Neuronal stem cell (in vitro differentiated cells): ENCODE results near the gene CCDC144A. TPM values are rescaled to one million over a fixed set of nuclear protein-coding genes. Genes with fewer than 3 reads are reported as not detected.
"Not testable (repeated sequence)": the region's sequence is repeated elsewhere in the genome, so short reads cannot be mapped to it uniquely, and the experiment has no call there.

Source experiments
- DNase-seq: peaks from one replicate; pipeline ENCODE4 v3.0.0-alpha.2; 2013; ENCODE audit warnings: low spot score
- H2AFZ ChIP-seq: one replicate; pipeline ENCODE4 v1.6.1; 2013; ENCODE audit warnings: mild to moderate bottlenecking, low read length, inconsistent platforms
- H2AK5ac ChIP-seq: 2 replicates; pipeline ENCODE4 v1.6.1; 2013; ENCODE audit warnings: low read depth, mild to moderate bottlenecking, inconsistent platforms, low read length, moderate library complexity, mixed read lengths
- H2BK120ac ChIP-seq: 2 replicates; pipeline ENCODE4 v1.6.1; 2013; ENCODE audit warnings: low read depth, mild to moderate bottlenecking, inconsistent platforms, low read length, moderate library complexity, mixed read lengths
- H2BK12ac ChIP-seq: one replicate; pipeline ENCODE4 v1.6.1; 2013; ENCODE audit warnings: low read length, inconsistent platforms
- H2BK15ac ChIP-seq: 2 replicates; pipeline ENCODE4 v1.6.1; 2013; ENCODE audit warnings: mild to moderate bottlenecking, low read length, inconsistent platforms, mixed read lengths
- H2BK5ac ChIP-seq: one replicate; pipeline ENCODE4 v1.6.1; 2013; ENCODE audit warnings: inconsistent platforms, mild to moderate bottlenecking, low read length, moderate library complexity
- H3K14ac ChIP-seq: one replicate; pipeline ENCODE4 v1.6.1; 2013; ENCODE audit warnings: low read length, inconsistent platforms
- H3K18ac ChIP-seq: 2 replicates; pipeline ENCODE4 v1.6.1; 2013; ENCODE audit warnings: low read length, inconsistent platforms
- H3K23ac ChIP-seq: 2 replicates; pipeline ENCODE4 v1.6.1; 2013; ENCODE audit warnings: low read depth, mild to moderate bottlenecking, mixed read lengths, low read length, inconsistent platforms; ENCODE audit not compliant: poor library complexity
- H3K27ac ChIP-seq: replicated peaks from 3 replicates; pipeline ENCODE4 v1.5.1; 2013; ENCODE audit warnings: low read length, inconsistent platforms
- H3K27me3 ChIP-seq, 3 experiments: 2 replicates each; pipeline ENCODE4 v1.6.1; 2013; ENCODE audit warnings: low read length in 3 of 3, mild to moderate bottlenecking in 2 of 3, inconsistent platforms in 1 of 3, low read depth in 1 of 3, mixed read lengths in 1 of 3, moderate library complexity in 1 of 3; ENCODE audit not compliant: control insufficient read depth in 3 of 3, insufficient read depth in 3 of 3
- H3K36me3 ChIP-seq, 2 donors: replicated peaks in 1 of 2; 2 replicates each; pipeline ENCODE4 v1.6.1; 2013; ENCODE audit warnings: low read length in 2 of 2; ENCODE audit not compliant: control insufficient read depth in 2 of 2, insufficient read depth in 2 of 2
- H3K4ac ChIP-seq: 2 replicates; pipeline ENCODE4 v1.6.1; 2013; ENCODE audit warnings: inconsistent platforms, mild to moderate bottlenecking, low read length, moderate library complexity
- H3K4me1 ChIP-seq, 2 donors: 1 replicate in 1 of 2; 2 replicates in 1 of 2; pipeline ENCODE4 v1.6.1; 2013; ENCODE audit warnings: low read length in 2 of 2, low read depth in 1 of 2; ENCODE audit not compliant: control insufficient read depth in 2 of 2, insufficient read depth in 1 of 2
- H3K4me2 ChIP-seq: one replicate; pipeline ENCODE4 v1.6.1; 2013; ENCODE audit warnings: mild to moderate bottlenecking, low read length, inconsistent platforms; ENCODE audit not compliant: insufficient read depth, poor library complexity, severe bottlenecking
- H3K4me3 ChIP-seq, 2 donors: 2 replicates each; pipeline ENCODE4 v1.5.1; 2013; ENCODE audit warnings: low read length in 2 of 2, mild to moderate bottlenecking in 2 of 2, inconsistent platforms in 1 of 2, moderate library complexity in 1 of 2
- H3K79me1 ChIP-seq: one replicate; pipeline ENCODE4 v1.6.1; 2013; ENCODE audit warnings: low read depth, mild to moderate bottlenecking, inconsistent platforms, low read length, moderate library complexity
- H3K9ac ChIP-seq: one replicate; pipeline ENCODE4 v1.6.1; 2013; ENCODE audit warnings: mild to moderate bottlenecking, low read depth, low read length, inconsistent platforms; ENCODE audit not compliant: poor library complexity
- H3K9me3 ChIP-seq, 2 donors: replicated peaks in 1 of 2; 2 replicates each; pipeline versions ENCODE3 to v1.6.1; 2013; ENCODE audit warnings: low read length in 2 of 2, mild to moderate bottlenecking in 2 of 2, inconsistent platforms in 1 of 2, low read depth in 1 of 2, mixed read lengths in 1 of 2, moderate library complexity in 1 of 2; ENCODE audit not compliant: control insufficient read depth in 2 of 2, insufficient read depth in 1 of 2
- H4K8ac ChIP-seq: one replicate; pipeline ENCODE4 v1.6.1; 2013; ENCODE audit warnings: low read depth, mild to moderate bottlenecking, inconsistent platforms, low read length, moderate library complexity
- H4K91ac ChIP-seq: one replicate; pipeline ENCODE4 v1.6.1; 2013; ENCODE audit warnings: low read length, low read depth, mild to moderate bottlenecking, inconsistent platforms; ENCODE audit not compliant: poor library complexity
- WGBS, 2 donors: extraction: QIAGEN DNeasy Blood & Tissue Kit; methylation state at CpG; one replicate each; pipeline ENCODE4 v1.1.7; 2013; ENCODE audit warnings: missing lambda C conversion rate in 2 of 2, mixed read lengths in 1 of 2; ENCODE audit not compliant: insufficient read length in 2 of 2, insufficient replicate concordance in 1 of 2; ENCODE audit errors: extremely low coverage in 2 of 2; 5-methylcytosine and 5-hydroxymethylcytosine counted together
- polyA plus RNA-seq, 2 experiments: library from polyadenylated mRNA; stranded (reverse); fragments of 200-250 nt; gene quantifications; one replicate each; pipeline ENCODE4 v1.2.3, GENCODE V29; 2013

The CCDC144A gene
- 0.77 TPM for polyA plus RNA-seq (2013, experiment 1 of 2)
- polyA plus RNA-seq (2013, experiment 2 of 2) = 0.76 TPM

- H3K9me3 ChIP-seq, H3K4me2 ChIP-seq, H3K9ac ChIP-seq, H2AK5ac ChIP-seq, H2BK15ac ChIP-seq, H4K91ac ChIP-seq, DNase-seq, H2BK120ac ChIP-seq, H3K4me3 ChIP-seq, H3K14ac ChIP-seq, H4K8ac ChIP-seq, H3K4ac ChIP-seq, H2AFZ ChIP-seq, H2BK12ac ChIP-seq, H3K36me3 ChIP-seq, H3K27ac ChIP-seq, H3K79me1 ChIP-seq, H3K27me3 ChIP-seq, H3K4me1 ChIP-seq, H3K23ac ChIP-seq, H2BK5ac ChIP-seq: not testable (repeated sequence)
- H3K18ac ChIP-seq = peak within 1 kb of the TSS; percentile 48
- WGBS, 2 donors = no CpG with 5 or more reads among the region's 33 CpGs
These were observed at the start of gene CCDC144A for GRCh38 chr17:16689731-16690281. Gene CCDC144A (plus strand): TSS chr17:16690241. CDS start chr17:16690401, 160 bp downstream.

- Histone ChIP-seq H3K14ac (no peak overlapping the region), H3K36me3 (peaks cover 0 to 56% of the 10 kb centered on the region in 2 donors), H2BK15ac (no peak overlapping the region), H3K9me3 (peaks cover 0 to 34% of the 10 kb centered on the region in 2 donors), H2AFZ (no peak overlapping the region), H4K8ac (no peak overlapping the region), H3K4me2 (no peak overlapping the region), H3K23ac (no peak overlapping the region), H3K4ac (no peak overlapping the region), H2BK5ac (no peak overlapping the region), H2BK12ac (no peak overlapping the region), H3K9ac (no peak overlapping the region), H2BK120ac (no peak overlapping the region), H2AK5ac (no peak overlapping the region), H3K18ac (no peak overlapping the region), H3K4me3 (no peak overlapping the region), H3K79me1 (no peaks in the 10 kb centered on the region), H3K4me1 (peaks cover 1 to 2% of the 10 kb centered on the region in 2 donors), H3K27ac (no peak overlapping the region), H3K27me3 (no peaks in the 10 kb centered on the region), H4K91ac (no peak overlapping the region)
- no CpG with 5 or more reads among the region's 3 CpGs for WGBS, 2 donors
- DNase-seq = no peak
These were observed 40.5 kb upstream of the CCDC144A start for GRCh38 chr17:16649585-16649984.

- no peak for DNase-seq
- Histone ChIP-seq H2BK120ac (no peak overlapping the region), H3K79me1 (no peaks in the 10 kb centered on the region), H4K91ac (no peak overlapping the region), H2AK5ac (no peak overlapping the region), H3K9me3 (peaks cover 0 to 12% of the 10 kb centered on the region in 2 donors), H3K27me3 (no peaks in the 10 kb centered on the region), H3K36me3 (peaks cover 0 to 30% of the 10 kb centered on the region in 2 donors), H2AFZ (no peak overlapping the region), H3K4ac (no peak overlapping the region), H3K14ac (no peak overlapping the region), H2BK5ac (no peak overlapping the region), H3K4me1 (peaks cover 1 to 2% of the 10 kb centered on the region in 2 donors), H3K27ac (no peak overlapping the region), H3K9ac (no peak overlapping the region), H2BK15ac (no peak overlapping the region), H3K4me3 (peak overlapping the region in 1 of 2 donors; percentile 84), H3K23ac (no peak overlapping the region), H2BK12ac (no peak overlapping the region), H3K4me2 (no peak overlapping the region), H4K8ac (no peak overlapping the region), H3K18ac (no peak overlapping the region)
- no CpG with 5 or more reads among the region's 4 CpGs for WGBS, 2 donors
These were observed 37.8 kb upstream of the CCDC144A start for GRCh38 chr17:16652252-16652651.

- Histone ChIP-seq H4K91ac (no peak overlapping the region), H3K27me3 (no peaks in the 10 kb centered on the region), H3K14ac (no peak overlapping the region), H2AFZ (peak overlapping the region; percentile 97), H3K23ac (no peak overlapping the region), H3K4me1 (peaks cover 1 to 2% of the 10 kb centered on the region in 2 donors), H3K4me3 (peak overlapping the region; percentile 84 to 87), H2BK120ac (no peak overlapping the region), H3K9ac (peak overlapping the region; percentile 91), H2BK12ac (no peak overlapping the region), H4K8ac (no peak overlapping the region), H3K9me3 (peaks cover 0 to 11% of the 10 kb centered on the region in 2 donors), H3K4me2 (peak overlapping the region; percentile 55), H2BK15ac (no peak overlapping the region), H2AK5ac (no peak overlapping the region), H3K36me3 (peaks cover 0 to 26% of the 10 kb centered on the region in 2 donors), H3K27ac (peak overlapping the region; percentile 87), H3K4ac (no peak overlapping the region), H3K79me1 (no peaks in the 10 kb centered on the region), H3K18ac (peak overlapping the region; percentile 89), H2BK5ac (no peak overlapping the region)
- DNase-seq = no peak
- WGBS, 2 donors = no CpG with 5 or more reads among the region's 8 CpGs
These were observed 37.1 kb upstream of the CCDC144A start for GRCh38 chr17:16652847-16653366.
